HEK293T (cell line): ENCODE measurements around the gene IGFBPL1.

Experiments
- ARNT ChIP-seq: fragments of 450-650 bp; IDR thresholded peaks from 2 replicates; pipeline ENCODE4 v1.6.1; 2017; ENCODE audit warnings: mild to moderate bottlenecking
- BHLHE40 ChIP-seq: fragments of 450-650 bp; IDR thresholded peaks from 2 replicates; pipeline ENCODE4 v1.6.1; 2016; ENCODE audit warnings: mild to moderate bottlenecking, moderate library complexity, borderline replicate concordance
- FOXA1 ChIP-seq: fragments of 450-650 bp; IDR thresholded peaks from 2 replicates; pipeline ENCODE4 v1.6.1; 2016; ENCODE audit warnings: mild to moderate bottlenecking
- FOXK2 ChIP-seq: fragments of 450-650 bp; IDR thresholded peaks from 2 replicates; pipeline ENCODE4 v1.6.1; 2016; ENCODE audit warnings: mild to moderate bottlenecking
- HDGF ChIP-seq: fragments of 450-650 bp; IDR thresholded peaks from 2 replicates; pipeline ENCODE4 v1.6.1; 2017; ENCODE audit warnings: antibody characterized with exemption, borderline replicate concordance
- L3MBTL2 ChIP-seq: fragments of 450-650 bp; conservative IDR thresholded peaks from 2 replicates; pipeline ENCODE4 v1.6.1; 2016; ENCODE audit warnings: mild to moderate bottlenecking
- SP1 ChIP-seq: fragments of 450-650 bp; IDR thresholded peaks from 2 replicates; pipeline ENCODE4 v1.6.1; 2017
- TARDBP ChIP-seq: fragments of 450-650 bp; IDR thresholded peaks from 2 replicates; pipeline ENCODE4 v1.6.1; 2016
- ZNF384 ChIP-seq: fragments of 450-650 bp; IDR thresholded peaks from 2 replicates; pipeline ENCODE4 v1.6.1; 2016

DNA sequence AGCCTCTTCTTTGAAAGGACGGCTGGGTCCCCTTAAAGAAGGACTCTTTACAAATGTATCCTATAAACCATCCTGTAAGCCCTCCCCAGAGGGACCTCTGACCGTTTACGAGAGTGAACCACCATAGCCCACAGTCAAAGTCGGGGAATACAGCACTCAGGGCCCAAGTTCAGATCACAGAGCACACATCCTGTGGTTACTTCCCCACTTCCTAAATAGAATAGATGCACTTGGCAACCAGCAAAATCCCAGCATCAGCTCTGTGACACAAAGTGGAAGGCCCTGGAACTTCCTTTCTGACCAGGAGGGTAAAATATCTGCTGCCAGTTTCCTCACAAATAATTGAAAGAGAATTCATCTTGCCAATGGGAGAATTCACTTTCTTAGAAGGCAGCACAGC is 6.9 kb upstream of the IGFBPL1 start:
- TF ChIP-seq TARDBP, result no peak
- TF ChIP-seq FOXK2, result no peak
- no peak for TF ChIP-seq SP1
- no peak for TF ChIP-seq ZNF384
- TF ChIP-seq L3MBTL2, result no peak
- TF ChIP-seq BHLHE40, result no peak
- TF ChIP-seq ARNT, result no peak
- no peak for TF ChIP-seq FOXA1
- no peak for TF ChIP-seq HDGF
